ENCODE measurements around the gene LAMA1. TPM values are rescaled to one million over a fixed set of nuclear protein-coding genes. Genes with fewer than 3 reads are reported as not detected.

Gene LAMA1
- total RNA-seq, 1 experiment from 2014 or later, result not detected

GRCh38 chr18:7064346-7064745 is 53.3 kb downstream of the LAMA1 start:
- Histone ChIP-seq H3K27me3 (ENCODE audit: insufficient read depth, low read depth) (peaks cover 85% of the 10 kb centered on the region), H3F3A (ENCODE audit: insufficient read depth, low read depth) (no peaks in the 10 kb centered on the region), H3K36me3 (ENCODE audit: low read depth) (no peaks in the 10 kb centered on the region), H3K79me2 (ENCODE audit: low read depth) (no peaks in the 10 kb centered on the region), H4K20me1 (ENCODE audit: insufficient read depth) (no peaks in the 10 kb centered on the region), H3K4me1 (replicated peaks; ENCODE audit: insufficient read depth) (no peaks in the 10 kb centered on the region), H3K9me2 (ENCODE audit: insufficient read depth) (no peaks in the 10 kb centered on the region), H3K27ac (no peak overlapping the region), H2AFZ (no peak overlapping the region), H3K4me3 (no peak overlapping the region), H3K9me3 (ENCODE audit: insufficient read depth, low read depth) (no peaks in the 10 kb centered on the region), H3K4me2 (no peak overlapping the region)
- intact Hi-C loops (cut with micrococcal nuclease; ENCODE audit: unreplicated experiment), result no loop called here
- BruUV-seq (replicated peaks), result no TSS peak
- DNase-seq, result no peak
- ChIA-PET CTCF (no interaction called here), POLR2A (ENCODE audit: unreplicated experiment) (no interaction called here)
- no peak for TF ChIP-seq CTCF (conservative IDR thresholded peaks at IDR 0.05)
- no peak for TF ChIP-seq EZH2 (IDR thresholded peaks at IDR 0.05; ENCODE audit: low read depth)

GRCh38 chr18:7062811-7063210 is 54.8 kb downstream of the LAMA1 start:
- DNase-seq, result no peak
- H3K27ac ChIP-seq, result no peak overlapping the region
- no peaks in the 10 kb centered on the region for H4K20me1 ChIP-seq (ENCODE audit: insufficient read depth)
- H3K4me3 ChIP-seq, result no peak overlapping the region
- no peak for TF ChIP-seq CTCF (conservative IDR thresholded peaks at IDR 0.05)
- no peak for TF ChIP-seq EZH2 (IDR thresholded peaks at IDR 0.05; ENCODE audit: low read depth)
- H3K9me2 ChIP-seq (ENCODE audit: insufficient read depth), result no peaks in the 10 kb centered on the region
- BruUV-seq (replicated peaks), result no TSS peak
- intact Hi-C loops (cut with micrococcal nuclease; ENCODE audit: unreplicated experiment), result no loop called here
- H3K36me3 ChIP-seq (ENCODE audit: low read depth), result no peaks in the 10 kb centered on the region
- no peak overlapping the region for H2AFZ ChIP-seq
- H3K9me3 ChIP-seq (ENCODE audit: insufficient read depth, low read depth), result no peaks in the 10 kb centered on the region
- no peaks in the 10 kb centered on the region for H3K4me1 ChIP-seq (replicated peaks; ENCODE audit: insufficient read depth)
- POLR2A ChIA-PET (ENCODE audit: unreplicated experiment), result no interaction called here
- no peaks in the 10 kb centered on the region for H3K79me2 ChIP-seq (ENCODE audit: low read depth)
- no peaks in the 10 kb centered on the region for H3F3A ChIP-seq (ENCODE audit: insufficient read depth, low read depth)
- no peak overlapping the region for H3K4me2 ChIP-seq
- peaks cover 80% of the 10 kb centered on the region for H3K27me3 ChIP-seq (ENCODE audit: insufficient read depth, low read depth)
- CTCF ChIA-PET, result interaction anchor here (0.6 kb wide), 2 partner anchors 144 to 811 kb away, joined by 3 read pairs; no protein-coding TSS in a partner anchor

GRCh38 chr18:7062236-7062635 is 55.4 kb downstream of the LAMA1 start:
- no peaks in the 10 kb centered on the region for H3K79me2 ChIP-seq (ENCODE audit: low read depth)
- no peak overlapping the region for H3K27ac ChIP-seq
- no peaks in the 10 kb centered on the region for H3K4me1 ChIP-seq (replicated peaks; ENCODE audit: insufficient read depth)
- H4K20me1 ChIP-seq (ENCODE audit: insufficient read depth), result no peaks in the 10 kb centered on the region
- no peaks in the 10 kb centered on the region for H3F3A ChIP-seq (ENCODE audit: insufficient read depth, low read depth)
- H3K36me3 ChIP-seq (ENCODE audit: low read depth), result no peaks in the 10 kb centered on the region
- no peaks in the 10 kb centered on the region for H3K9me3 ChIP-seq (ENCODE audit: insufficient read depth, low read depth)
- no peak for TF ChIP-seq EZH2 (IDR thresholded peaks at IDR 0.05; ENCODE audit: low read depth)
- no peak for TF ChIP-seq CTCF (conservative IDR thresholded peaks at IDR 0.05)
- H3K9me2 ChIP-seq (ENCODE audit: insufficient read depth), result no peaks in the 10 kb centered on the region
- ChIA-PET POLR2A (ENCODE audit: unreplicated experiment) (no interaction called here), CTCF (no interaction called here)
- H2AFZ ChIP-seq, result no peak overlapping the region
- H3K4me2 ChIP-seq, result no peak overlapping the region
- no peak for DNase-seq
- BruUV-seq (replicated peaks), result no TSS peak
- intact Hi-C loops (cut with micrococcal nuclease; ENCODE audit: unreplicated experiment), result no loop called here
- no peak overlapping the region for H3K4me3 ChIP-seq
- peaks cover 74% of the 10 kb centered on the region for H3K27me3 ChIP-seq (ENCODE audit: insufficient read depth, low read depth)
